ENCODE measurements around the gene PTPRU. TPM values are rescaled to one million over a fixed set of nuclear protein-coding genes. Genes with fewer than 3 reads are reported as not detected.
A peak's percentile ranks its signal among the peaks of the same experiment; 100 is the strongest.

The PTPRU gene
- 15.3 TPM for total RNA-seq
- long read RNA-seq, full-length matches to known transcripts = 8 of 43 reads
- long read RNA-seq, partial matches to known transcripts = 30 of 43 reads
- long read RNA-seq, other reads (novel, unspliced or antisense) = 5 of 43 reads

GRCh38 chr1:29235955-29236711 is at the start of gene PTPRU:
Gene PTPRU (plus strand): TSS chr1:29236522. CDS start chr1:29236645, 123 bp downstream.
- DNase-seq = peak; percentile 81
- peaks cover 27% of the 10 kb centered on the region for H3K4me1 ChIP-seq
- no peaks in the 10 kb centered on the region for H3K9me3 ChIP-seq (replicated peaks)
- peaks cover 8% of the 10 kb centered on the region for H3K27me3 ChIP-seq (ENCODE audit: low read depth)
- H3K36me3 ChIP-seq = no peaks in the 10 kb centered on the region
- H3K27ac ChIP-seq (replicated peaks) = peak within 1 kb of the TSS; percentile 75
- peak; percentile 91 for TF ChIP-seq CTCF (IDR thresholded peaks at IDR 0.05; ENCODE audit: borderline replicate concordance)
- intact Hi-C loops (cut with micrococcal nuclease) = no loop called here
- peak within 1 kb of the TSS; percentile 77 for H3K4me3 ChIP-seq

- no peak for DNase-seq
- Histone ChIP-seq H3K9me3 (replicated peaks) (no peaks in the 10 kb centered on the region), H3K27me3 (ENCODE audit: low read depth) (no peaks in the 10 kb centered on the region), H3K4me1 (peaks cover 9% of the 10 kb centered on the region), H3K27ac (replicated peaks) (no peak overlapping the region), H3K36me3 (no peaks in the 10 kb centered on the region), H3K4me3 (no peak overlapping the region)
- TF ChIP-seq CTCF (IDR thresholded peaks at IDR 0.05; ENCODE audit: borderline replicate concordance) = no peak
- intact Hi-C loops (cut with micrococcal nuclease) = no loop called here
These were observed 49.6 kb upstream of the PTPRU start for GRCh38 chr1:29186707-29187106.

- intact Hi-C loops (cut with micrococcal nuclease) = no loop called here
- Histone ChIP-seq H3K4me3 (no peak overlapping the region), H3K9me3 (replicated peaks) (no peaks in the 10 kb centered on the region), H3K4me1 (peaks cover 1% of the 10 kb centered on the region), H3K27me3 (ENCODE audit: low read depth) (no peaks in the 10 kb centered on the region), H3K27ac (replicated peaks) (no peak overlapping the region), H3K36me3 (peaks cover 29% of the 10 kb centered on the region)
- no peak for DNase-seq
- TF ChIP-seq CTCF (IDR thresholded peaks at IDR 0.05; ENCODE audit: borderline replicate concordance) = no peak
These were observed 45.6 kb upstream of the PTPRU start for GRCh38 chr1:29190718-29191117.

GRCh38 chr1:29193879-29194455 is 42.4 kb upstream of the PTPRU start:
- Histone ChIP-seq H3K27me3 (ENCODE audit: low read depth) (no peaks in the 10 kb centered on the region), H3K27ac (replicated peaks) (no peak overlapping the region), H3K4me1 (peaks cover 4% of the 10 kb centered on the region), H3K36me3 (peaks cover 45% of the 10 kb centered on the region), H3K4me3 (no peak overlapping the region), H3K9me3 (replicated peaks) (no peaks in the 10 kb centered on the region)
- intact Hi-C loops (cut with micrococcal nuclease) = no loop called here
- DNase-seq = no peak
- TF ChIP-seq CTCF (IDR thresholded peaks at IDR 0.05; ENCODE audit: borderline replicate concordance) = no peak

- no peak overlapping the region for H3K4me3 ChIP-seq
- H3K27ac ChIP-seq (replicated peaks) = no peak overlapping the region
- no peak for TF ChIP-seq CTCF (IDR thresholded peaks at IDR 0.05; ENCODE audit: borderline replicate concordance)
- H3K27me3 ChIP-seq (ENCODE audit: low read depth) = no peaks in the 10 kb centered on the region
- no peaks in the 10 kb centered on the region for H3K9me3 ChIP-seq (replicated peaks)
- intact Hi-C loops (cut with micrococcal nuclease) = no loop called here
- H3K36me3 ChIP-seq = peaks cover 64% of the 10 kb centered on the region
- peaks cover 4% of the 10 kb centered on the region for H3K4me1 ChIP-seq
- DNase-seq = peak; percentile 22
These were observed 40.4 kb upstream of the PTPRU start for GRCh38 chr1:29195881-29196291.
